ENCODE measurements around the gene SFXN2.

DNA sequence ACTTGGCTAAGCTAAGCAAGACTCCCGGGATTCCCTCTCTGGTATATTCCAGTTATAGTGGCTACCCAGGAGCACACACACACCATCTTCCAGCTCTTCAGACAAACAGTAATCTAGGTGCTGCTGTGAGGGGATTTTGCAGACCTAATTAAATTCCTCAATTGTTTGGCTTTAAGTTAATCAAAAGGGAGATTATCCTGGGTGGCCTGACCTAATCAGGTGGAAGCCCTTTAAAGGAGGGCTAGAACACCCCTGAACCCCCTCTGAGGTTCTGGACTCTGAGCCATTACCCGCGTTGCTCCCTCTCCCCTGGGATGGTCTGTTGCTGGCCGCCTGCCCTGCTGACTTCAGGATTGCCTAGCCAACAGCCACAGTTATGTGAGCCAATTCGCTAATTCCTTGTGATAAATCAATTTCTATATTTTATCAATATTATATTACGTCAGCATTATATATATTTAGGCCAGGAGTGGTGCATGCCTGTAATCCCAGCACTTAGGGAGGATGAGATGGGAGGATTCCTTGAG is 6.4 kb downstream of the SFXN2 start:
- TF ChIP-seq, protein P1, sequence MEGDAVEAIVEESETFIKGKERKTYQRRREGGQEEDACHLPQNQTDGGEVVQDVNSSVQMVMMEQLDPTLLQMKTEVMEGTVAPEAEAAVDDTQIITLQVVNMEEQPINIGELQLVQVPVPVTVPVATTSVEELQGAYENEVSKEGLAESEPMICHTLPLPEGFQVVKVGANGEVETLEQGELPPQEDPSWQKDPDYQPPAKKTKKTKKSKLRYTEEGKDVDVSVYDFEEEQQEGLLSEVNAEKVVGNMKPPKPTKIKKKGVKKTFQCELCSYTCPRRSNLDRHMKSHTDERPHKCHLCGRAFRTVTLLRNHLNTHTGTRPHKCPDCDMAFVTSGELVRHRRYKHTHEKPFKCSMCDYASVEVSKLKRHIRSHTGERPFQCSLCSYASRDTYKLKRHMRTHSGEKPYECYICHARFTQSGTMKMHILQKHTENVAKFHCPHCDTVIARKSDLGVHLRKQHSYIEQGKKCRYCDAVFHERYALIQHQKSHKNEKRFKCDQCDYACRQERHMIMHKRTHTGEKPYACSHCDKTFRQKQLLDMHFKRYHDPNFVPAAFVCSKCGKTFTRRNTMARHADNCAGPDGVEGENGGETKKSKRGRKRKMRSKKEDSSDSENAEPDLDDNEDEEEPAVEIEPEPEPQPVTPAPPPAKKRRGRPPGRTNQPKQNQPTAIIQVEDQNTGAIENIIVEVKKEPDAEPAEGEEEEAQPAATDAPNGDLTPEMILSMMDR (IDR thresholded peaks at IDR 0.05): no peak
- TF ChIP-seq POLR2A (IDR thresholded peaks at IDR 0.05): no peak

Data from adrenal gland (tissue), 5 donors.